ENCODE results near the gene ITIH4.

Gene ITIH4

DNA sequence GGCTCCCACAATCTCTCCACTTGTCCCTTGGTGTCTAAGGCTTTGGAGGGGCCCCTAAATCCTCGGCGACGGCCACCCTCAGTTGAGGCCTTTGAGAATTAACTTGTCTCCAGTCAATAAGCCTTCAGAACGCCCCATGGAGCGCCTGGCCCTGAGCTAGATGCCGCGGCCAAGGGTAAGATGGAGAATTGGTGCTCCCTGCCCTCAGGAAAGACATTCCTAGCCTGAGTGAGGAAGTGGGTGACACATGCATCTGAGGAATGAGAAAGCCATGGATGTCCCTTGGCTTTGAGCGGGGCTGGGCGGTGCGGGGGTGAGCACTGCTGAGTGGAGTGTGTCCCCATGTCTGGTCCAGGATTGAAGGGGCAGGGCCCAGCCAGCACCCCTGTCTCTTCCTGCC lies 13.3 kb downstream of the ITIH4 start:
- H3K4me3 ChIP-seq (ENCODE audit: low read length), result no peak overlapping the region
- DNase-seq (ENCODE audit: low read depth), result no peak
- TF ChIP-seq, protein P1, sequence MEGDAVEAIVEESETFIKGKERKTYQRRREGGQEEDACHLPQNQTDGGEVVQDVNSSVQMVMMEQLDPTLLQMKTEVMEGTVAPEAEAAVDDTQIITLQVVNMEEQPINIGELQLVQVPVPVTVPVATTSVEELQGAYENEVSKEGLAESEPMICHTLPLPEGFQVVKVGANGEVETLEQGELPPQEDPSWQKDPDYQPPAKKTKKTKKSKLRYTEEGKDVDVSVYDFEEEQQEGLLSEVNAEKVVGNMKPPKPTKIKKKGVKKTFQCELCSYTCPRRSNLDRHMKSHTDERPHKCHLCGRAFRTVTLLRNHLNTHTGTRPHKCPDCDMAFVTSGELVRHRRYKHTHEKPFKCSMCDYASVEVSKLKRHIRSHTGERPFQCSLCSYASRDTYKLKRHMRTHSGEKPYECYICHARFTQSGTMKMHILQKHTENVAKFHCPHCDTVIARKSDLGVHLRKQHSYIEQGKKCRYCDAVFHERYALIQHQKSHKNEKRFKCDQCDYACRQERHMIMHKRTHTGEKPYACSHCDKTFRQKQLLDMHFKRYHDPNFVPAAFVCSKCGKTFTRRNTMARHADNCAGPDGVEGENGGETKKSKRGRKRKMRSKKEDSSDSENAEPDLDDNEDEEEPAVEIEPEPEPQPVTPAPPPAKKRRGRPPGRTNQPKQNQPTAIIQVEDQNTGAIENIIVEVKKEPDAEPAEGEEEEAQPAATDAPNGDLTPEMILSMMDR (conservative IDR thresholded peaks at IDR 0.05; ENCODE audit: low read depth, low read length), result no peak

DNA sequence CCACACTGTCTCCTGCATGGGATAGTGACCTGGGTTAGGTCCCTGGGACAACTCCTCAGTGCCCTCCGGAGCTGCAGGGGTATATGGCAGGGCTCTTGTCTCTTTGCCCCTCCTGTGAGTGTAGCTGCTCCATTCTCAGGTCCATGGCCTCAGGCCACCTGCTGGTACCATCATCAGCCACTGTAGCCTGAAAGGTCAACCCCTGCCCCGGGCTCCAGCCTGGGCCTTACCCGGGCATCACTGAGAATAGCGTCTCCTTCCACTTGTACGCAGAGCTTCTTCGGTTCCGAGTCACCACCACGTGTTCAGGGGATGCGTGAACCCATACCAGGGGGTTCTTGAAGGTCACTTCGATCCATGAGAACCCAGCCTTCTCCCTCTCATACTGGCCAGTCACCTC lies 13.8 kb downstream of the ITIH4 start:
- DNase-seq (ENCODE audit: low read depth), result no peak
- TF ChIP-seq, protein P1 (conservative IDR thresholded peaks at IDR 0.05; ENCODE audit: low read depth, low read length), result no peak
- H3K4me3 ChIP-seq (ENCODE audit: low read length), result no peak overlapping the region

DNA sequence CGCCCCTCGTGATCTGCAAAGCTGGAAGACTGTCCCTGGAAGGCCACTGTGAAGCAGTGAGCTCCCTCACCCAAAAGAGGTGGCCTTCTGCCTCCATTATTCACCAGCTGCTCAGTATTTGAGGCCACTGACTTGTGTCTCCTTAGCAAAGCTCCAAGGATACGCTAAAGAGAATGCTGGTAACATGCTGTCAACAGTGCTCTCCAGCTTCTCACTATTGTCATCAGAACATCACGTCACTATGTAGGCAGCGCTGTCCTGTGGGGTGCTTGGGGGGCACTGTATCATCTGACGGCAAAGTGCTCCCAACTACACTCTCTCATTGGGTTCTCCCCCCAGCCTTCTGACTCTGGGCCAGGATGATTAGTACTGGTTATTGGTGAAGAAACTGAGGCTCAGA lies 14.3 kb downstream of the ITIH4 start:
- no peak for DNase-seq (ENCODE audit: low read depth)
- H3K4me3 ChIP-seq (ENCODE audit: low read length), result no peak overlapping the region
- TF ChIP-seq, protein P1 (conservative IDR thresholded peaks at IDR 0.05; ENCODE audit: low read depth, low read length), result no peak

DNA sequence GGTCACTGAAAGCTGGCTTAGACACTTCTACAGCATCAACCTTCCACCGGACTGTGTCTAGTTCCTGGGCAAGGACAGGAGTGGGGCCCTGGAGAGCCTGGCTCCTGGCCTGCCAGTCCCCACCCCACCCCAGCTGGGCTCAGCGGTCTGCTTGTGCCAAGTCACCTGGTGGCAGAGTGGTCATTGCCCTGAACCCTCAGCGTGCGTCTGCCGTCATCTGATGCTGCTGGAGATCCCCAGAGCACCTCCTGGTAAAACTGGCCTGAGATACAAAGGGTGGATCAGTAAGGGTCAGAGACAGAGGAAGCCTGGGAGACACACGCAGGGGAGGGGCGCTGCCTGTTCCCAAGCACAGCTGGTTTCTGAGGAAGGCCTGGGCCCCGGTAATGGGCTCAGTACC lies 16.7 kb downstream of the ITIH4 start:
- DNase-seq (ENCODE audit: low read depth), result no peak
- TF ChIP-seq, protein P1 (conservative IDR thresholded peaks at IDR 0.05; ENCODE audit: low read depth, low read length), result no peak
- no peak overlapping the region for H3K4me3 ChIP-seq (ENCODE audit: low read length)

DNA sequence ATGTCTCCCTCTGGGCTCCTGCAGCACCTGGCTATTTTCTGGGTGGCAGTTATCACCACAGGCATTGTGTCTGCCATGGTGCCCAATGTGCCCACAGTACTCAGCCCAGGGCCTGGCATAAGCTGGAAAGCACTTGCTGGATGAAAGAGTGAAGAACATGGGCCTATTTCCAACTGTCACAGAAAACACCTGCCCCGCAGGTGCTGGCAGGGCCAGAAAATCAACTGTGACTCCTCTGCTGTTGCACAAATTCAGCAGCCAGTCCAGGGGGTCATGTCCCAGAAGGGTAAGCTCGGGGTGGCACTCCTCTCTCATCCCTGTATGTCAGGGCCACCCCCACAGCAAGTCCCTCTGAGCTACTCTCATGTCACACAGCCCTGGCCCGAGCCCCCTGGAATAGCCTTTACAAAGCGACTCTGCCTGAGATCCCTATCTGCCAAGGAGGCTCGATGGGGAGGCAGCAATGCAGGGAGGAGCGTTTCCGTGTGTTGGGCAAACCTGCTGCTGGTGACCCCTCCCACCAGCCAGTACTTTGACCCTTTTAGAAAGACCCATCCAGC lies 18.9 kb downstream of the ITIH4 start:
- H3K4me3 ChIP-seq (ENCODE audit: low read length), result no peak overlapping the region
- TF ChIP-seq, protein P1 (conservative IDR thresholded peaks at IDR 0.05; ENCODE audit: low read depth, low read length), result no peak
- no peak for DNase-seq (ENCODE audit: low read depth)

DNA sequence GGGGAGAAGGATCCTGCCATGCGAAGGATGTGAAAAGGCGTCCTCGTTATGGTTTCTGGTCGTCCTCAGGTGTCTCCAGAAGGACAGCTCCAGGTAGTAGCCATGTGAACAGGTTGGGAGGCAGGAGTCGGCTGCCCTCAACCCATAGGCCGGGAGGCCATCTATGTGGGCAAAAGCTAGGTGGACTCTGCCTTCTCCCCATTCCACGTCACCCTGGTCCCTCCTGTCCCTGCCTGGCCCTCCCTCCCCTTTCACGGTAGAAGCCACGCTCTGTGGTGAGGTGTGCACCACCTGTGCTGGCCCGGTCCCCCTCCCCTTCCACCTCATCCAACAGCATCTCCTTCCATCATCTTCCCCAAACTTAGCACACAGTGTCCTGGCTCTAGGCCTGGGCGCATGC lies 19.5 kb downstream of the ITIH4 start:
- no peak overlapping the region for H3K4me3 ChIP-seq (ENCODE audit: low read length)
- no peak for DNase-seq (ENCODE audit: low read depth)
- TF ChIP-seq, protein P1 (conservative IDR thresholded peaks at IDR 0.05; ENCODE audit: low read depth, low read length), result no peak

DNA sequence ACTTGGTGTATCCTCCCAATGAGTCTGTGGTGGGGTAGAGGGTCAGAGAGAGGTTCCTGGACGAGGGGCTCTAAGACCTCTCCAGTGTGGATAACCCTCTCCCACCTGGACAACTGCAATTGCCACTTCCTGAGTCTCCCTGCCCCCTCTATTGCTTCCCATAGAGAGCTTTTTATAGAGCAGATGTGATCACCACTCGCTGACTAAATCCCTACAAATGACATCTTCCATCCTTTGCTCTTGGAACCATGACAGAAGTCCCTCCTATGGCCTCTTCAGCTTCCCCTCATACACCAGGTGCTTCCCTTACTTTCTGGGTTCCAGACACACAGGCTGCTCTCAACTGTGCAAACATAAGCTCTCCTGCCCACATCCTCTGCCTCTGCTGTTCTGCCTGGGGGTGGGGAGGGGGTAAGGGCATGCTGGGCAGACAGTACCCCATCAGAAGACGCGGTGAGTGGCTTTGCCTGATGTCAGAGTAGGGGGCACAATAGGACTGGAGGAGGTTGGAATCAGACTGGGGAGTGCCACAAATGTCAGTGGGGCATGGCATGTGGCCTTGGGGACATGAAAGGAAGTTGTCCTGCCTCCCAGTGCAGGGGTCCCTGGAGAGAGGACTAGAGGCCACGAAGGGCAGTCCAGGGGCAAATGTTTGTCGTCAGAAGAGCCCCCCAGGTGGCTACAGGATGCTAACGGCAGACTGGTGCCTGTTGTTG lies 20.7 kb downstream of the ITIH4 start:
- DNase-seq (ENCODE audit: low read depth), result no peak
- no peak overlapping the region for H3K4me3 ChIP-seq (ENCODE audit: low read length)
- TF ChIP-seq, protein P1 (conservative IDR thresholded peaks at IDR 0.05; ENCODE audit: low read depth, low read length), result no peak

Measured in retinal pigment epithelial cell (primary cell).